Measurements from ENCODE around the gene EFCAB6.

DNA sequence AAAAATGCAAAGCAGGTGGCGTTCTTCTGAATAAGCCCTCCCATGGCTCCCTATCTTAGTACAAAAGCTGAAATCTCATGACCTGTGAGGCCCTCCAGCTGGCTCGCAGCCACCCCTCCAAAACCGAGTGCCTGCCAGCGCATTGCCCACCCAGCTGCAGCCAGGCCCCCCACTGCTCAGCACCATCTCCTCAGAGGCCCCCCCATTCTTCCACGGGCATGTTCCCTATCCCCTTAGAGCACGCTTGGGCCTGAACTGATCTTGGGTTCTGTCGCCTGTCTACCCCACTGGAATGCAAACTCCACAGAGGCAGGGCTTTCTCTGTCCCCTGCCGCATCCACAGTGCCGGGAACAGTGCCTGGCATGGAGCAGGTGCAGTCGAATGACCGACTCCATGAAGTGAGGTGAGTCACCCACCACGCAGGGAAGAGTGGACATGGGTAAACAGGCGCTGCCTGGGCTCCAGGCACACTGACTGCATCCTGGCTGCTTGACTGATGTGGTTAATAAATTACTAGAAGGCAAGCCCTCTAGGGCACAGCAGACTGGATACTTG is 11.3 kb upstream of the EFCAB6 start:
- TF ChIP-seq POLR2A (IDR thresholded peaks at IDR 0.05; ENCODE audit: low read depth, low read length) (no peak), POLR2AphosphoS5 (IDR thresholded peaks at IDR 0.05; ENCODE audit: low read depth, low read length) (no peak)

Data from GM12891 (cell line).